HG03439 (cell line): ENCODE results near the gene INTS15.
A peak's percentile ranks its signal among the peaks of the same experiment; 100 is the strongest.
"Not testable (repeated sequence)": the region's sequence is repeated elsewhere in the genome, so short reads cannot be mapped to it uniquely, and the experiment has no call there.

Experiments
- ATAC-seq: cut with Tn5 transposase; IDR thresholded peaks from one replicate; pipeline ENCODE4 v1.9.1; 2021; ENCODE audit warnings: mild to moderate bottlenecking, moderate library complexity; ENCODE audit not compliant: unreplicated experiment

Gene INTS15

GRCh38 chr7:6616854-6617643 lies 27.2 kb downstream of the INTS15 start:
- ATAC-seq, result no peak

GRCh38 chr7:6618621-6619020 lies 28.8 kb downstream of the INTS15 start:
- no peak for ATAC-seq

DNA sequence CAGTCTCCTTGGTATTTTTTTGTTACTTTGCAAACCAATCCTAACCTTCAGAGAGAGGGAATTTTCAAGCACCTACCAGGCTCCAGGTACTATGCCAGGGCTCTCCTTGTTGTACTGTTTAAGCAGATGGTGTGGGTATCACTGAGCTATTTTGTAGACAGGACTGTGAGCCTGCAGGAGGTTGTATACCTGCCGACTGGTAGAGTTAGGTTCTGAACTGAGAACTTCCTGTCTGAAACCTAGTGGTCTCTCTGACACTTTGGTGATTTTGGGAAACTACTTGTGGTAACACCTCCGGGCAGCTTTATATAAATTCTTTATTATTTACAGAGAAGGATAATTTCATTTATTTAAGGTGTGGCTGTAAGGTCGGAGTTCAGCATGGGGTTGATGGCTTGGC lies 30.1 kb downstream of the INTS15 start:
- no peak for ATAC-seq

DNA sequence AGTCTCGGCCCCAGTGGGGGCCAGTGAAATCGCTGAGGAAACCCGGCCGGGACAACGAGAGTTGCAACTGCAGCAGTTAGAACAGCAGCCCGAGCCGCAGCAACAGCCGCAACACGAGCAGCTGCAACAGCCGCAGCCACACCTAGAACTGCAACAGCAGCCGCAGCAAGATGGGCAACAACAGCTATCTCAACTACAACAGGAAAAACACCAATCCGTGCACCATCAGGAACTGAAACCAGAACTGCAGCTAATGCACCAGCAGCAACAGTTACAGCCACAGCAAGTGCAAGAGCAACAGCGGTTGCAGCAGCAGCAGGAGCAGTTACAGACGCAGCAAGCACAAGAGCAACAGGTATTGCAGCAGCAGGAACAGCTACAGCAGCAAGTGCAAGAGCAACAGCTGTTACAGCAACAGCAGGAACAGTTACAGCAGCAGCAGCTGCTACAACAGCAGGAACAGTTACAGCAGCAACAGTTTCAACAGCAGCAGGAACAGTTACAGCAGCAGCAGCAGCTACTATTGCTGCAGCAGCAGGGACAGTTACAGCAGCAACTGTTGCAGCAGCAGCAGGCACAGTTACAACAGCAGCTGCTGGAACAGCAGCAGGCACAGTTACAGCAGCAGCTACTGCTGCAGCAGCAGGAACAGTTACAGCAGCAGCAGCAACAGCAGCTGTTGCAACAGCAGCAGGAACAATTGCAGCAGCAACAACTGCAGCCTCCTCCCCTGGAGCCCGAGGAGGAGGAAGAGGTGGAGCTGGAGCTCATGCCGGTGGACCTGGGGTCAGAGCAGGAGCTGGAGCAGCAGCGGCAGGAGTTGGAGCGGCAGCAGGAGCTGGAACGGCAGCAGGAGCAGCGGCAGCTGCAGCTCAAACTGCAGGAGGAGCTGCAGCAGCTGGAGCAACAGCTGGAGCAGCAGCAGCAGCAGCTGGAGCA lies 31.6 kb downstream of the INTS15 start:
- ATAC-seq, result no peak

DNA sequence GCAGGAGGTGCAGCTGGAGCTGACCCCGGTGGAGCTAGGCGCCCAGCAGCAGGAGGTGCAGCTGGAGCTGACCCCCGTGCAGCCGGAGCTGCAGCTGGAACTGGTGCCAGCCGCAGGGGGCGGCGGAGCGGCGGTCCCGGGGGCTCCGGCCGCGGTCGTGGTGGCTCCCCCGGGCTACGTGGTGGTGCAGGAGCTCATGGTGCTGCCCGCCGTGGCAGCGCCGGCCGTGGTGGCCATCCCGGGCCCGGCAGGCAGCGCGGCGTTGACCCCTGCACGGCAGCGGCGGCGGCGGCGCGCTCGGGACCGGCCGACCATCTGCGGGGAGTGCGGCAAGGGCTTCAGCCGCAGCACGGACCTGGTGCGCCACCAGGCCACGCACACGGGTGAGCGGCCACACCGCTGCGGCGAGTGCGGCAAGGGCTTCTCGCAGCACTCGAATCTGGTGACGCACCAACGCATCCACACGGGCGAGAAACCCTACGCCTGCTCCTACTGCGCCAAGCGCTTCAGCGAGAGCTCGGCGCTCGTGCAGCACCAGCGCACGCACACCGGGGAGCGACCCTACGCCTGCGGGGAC lies 32.4 kb downstream of the INTS15 start:
- ATAC-seq, result no peak

- ATAC-seq, result no peak
Observed at GRCh38 chr7:6623589-6624245, 33.9 kb downstream of the INTS15 start.

GRCh38 chr7:6624246-6624611 lies 34.4 kb downstream of the INTS15 start:
- no peak for ATAC-seq

DNA sequence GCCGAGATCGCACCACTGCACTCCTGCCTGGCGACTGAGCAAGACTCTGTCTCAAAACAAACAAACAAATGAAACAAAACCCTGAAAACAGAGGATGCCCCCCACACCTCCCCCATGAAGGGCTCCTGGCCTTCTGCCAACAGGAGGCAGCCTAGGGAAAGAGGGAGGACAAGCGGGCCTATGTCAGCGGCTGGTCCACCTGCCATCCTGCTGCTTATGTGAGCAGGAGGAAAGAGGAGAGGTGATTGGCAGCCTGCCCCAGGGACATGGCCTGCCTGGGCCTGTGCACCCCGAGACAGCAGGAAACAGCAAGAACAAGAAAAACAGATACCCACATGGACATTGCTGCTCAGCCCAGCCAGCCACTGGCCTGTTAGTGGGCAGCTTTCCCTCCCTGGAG lies 38.2 kb downstream of the INTS15 start:
- no peak for ATAC-seq

DNA sequence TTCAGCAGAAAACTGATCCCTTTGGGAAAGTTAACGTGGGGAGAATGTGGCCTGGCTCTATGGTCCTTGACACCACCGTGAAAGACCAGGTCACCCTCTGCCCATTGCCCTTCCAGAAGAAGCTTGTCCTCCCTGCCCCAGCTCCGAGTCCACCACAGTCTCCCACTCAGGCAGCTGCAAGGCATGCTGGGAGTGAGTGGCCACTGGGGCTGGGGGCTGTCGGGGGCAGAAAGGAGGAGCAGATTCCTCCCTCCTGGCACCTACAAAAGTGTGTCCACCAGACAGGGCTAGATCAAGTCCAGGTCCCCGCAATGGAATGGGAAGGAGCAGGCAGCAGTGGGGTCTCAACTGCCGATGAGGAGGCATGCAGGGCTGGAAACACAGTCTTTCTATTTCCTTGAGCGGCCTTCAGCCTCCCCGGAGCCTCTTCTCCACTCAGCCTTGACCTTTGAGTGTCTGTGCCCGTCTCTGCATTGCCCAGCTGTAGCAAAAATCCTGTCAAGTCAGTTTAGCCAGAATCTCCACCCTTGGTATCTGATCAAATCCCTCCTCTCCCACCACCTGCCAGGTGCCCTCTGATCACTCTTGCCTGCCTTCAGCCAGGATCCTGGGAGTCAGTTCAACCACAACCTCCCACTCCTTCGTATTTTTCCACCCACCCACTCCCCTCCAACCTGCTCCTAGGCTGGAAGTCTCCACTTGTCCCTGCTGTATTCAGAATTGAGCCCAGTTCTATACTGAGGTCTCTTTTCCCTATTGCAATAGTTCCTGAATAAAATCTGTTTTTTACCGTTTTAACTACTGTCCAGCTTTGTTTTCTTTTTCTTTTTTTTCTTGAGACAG lies 40.4 kb downstream of the INTS15 start:
- no peak for ATAC-seq

- ATAC-seq, result no peak
Observed at GRCh38 chr7:6631605-6632004, 41.8 kb downstream of the INTS15 start.

DNA sequence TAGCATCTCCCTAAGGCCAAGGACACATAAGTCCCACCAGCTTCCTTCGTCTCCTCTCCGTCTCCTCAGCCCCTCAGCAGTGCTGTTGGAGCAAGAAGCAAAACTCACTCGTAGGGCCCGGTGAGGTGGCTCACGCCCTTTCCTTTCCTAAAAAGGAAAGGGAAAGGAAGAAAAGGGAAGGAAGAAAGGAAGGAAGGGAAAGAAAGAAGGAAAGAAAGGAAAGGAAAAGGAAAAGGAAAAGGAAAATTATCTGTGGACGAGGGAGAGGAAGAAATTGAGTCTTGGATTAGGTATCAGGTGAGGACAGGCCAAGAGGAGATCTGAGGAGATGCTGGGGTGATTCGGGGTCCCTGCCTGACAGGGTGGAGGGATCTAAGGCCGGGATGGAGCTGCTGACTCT lies 44.2 kb downstream of the INTS15 start:
- ATAC-seq, result no peak

DNA sequence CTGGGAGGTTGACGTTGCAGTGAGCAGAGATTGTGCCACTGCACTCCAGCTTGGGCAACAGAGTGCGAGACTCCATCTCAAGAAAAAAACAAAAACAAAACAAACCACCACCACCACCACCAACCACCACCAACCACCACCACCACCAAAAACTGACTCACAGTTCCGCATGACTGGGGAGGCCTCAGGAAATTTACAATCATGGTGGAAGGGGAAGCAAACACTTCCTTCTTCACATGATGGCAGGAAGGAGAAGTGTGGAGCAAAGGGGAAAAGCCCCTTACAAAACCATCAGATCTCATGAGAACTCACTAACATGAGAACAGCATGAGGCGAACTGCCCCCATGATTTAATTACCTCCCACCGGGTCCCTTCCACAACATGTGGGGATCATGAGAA lies 45.1 kb downstream of the INTS15 start:
- not testable (repeated sequence) for ATAC-seq

- ATAC-seq, result peak; percentile 63
Observed at GRCh38 chr7:6636741-6637543, 47.1 kb downstream of the INTS15 start, which contains the start of gene ZNF316. ZNF316 (plus strand) TSS chr7:6637318; CDS start chr7:6642410, 5,092 bp downstream.

- peak; percentile 65 for ATAC-seq
Observed at GRCh38 chr7:6637544-6638229, 47.9 kb downstream of the INTS15 start.

DNA sequence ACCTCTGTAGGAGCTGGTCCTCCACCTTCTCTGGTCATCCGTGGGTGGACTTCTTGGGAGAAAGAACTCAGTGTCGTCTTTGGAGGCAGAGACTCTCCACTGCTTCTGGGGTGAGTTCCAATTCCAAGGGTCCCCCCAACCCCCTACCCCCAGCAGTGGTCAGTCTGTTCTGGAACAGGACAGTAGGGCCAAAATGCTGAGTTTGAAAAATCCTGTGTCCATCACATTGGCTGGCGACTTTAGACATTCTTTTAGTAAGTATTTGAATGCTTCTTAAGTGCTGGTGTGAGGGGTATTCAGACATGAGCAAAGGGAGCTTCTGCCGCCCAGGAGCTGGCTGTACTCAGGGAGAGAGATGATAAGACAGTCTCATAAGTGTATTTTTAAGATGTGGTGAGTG lies 49.2 kb downstream of the INTS15 start:
- no peak for ATAC-seq

- ATAC-seq, result no peak
Observed at GRCh38 chr7:6639627-6640026, 49.8 kb downstream of the INTS15 start.

- no peak for ATAC-seq
Observed at GRCh38 chr7:6640246-6640721, 50.5 kb downstream of the INTS15 start.

- no peak for ATAC-seq
Observed at GRCh38 chr7:6641305-6642035, 51.6 kb downstream of the INTS15 start.
